Neuronal stem cell (in vitro differentiated cells): ENCODE results near the gene MRC2.

Experiments
- DNase-seq: peaks from one replicate; pipeline ENCODE4 v3.0.0-alpha.2; 2013; ENCODE audit warnings: low spot score
- H2AFZ ChIP-seq: one replicate; pipeline ENCODE4 v1.6.1; 2013; ENCODE audit warnings: mild to moderate bottlenecking, low read length, inconsistent platforms
- H2AK5ac ChIP-seq: 2 replicates; pipeline ENCODE4 v1.6.1; 2013; ENCODE audit warnings: low read depth, mild to moderate bottlenecking, inconsistent platforms, low read length, moderate library complexity, mixed read lengths
- H2BK120ac ChIP-seq: 2 replicates; pipeline ENCODE4 v1.6.1; 2013; ENCODE audit warnings: low read depth, mild to moderate bottlenecking, inconsistent platforms, low read length, moderate library complexity, mixed read lengths
- H2BK12ac ChIP-seq: one replicate; pipeline ENCODE4 v1.6.1; 2013; ENCODE audit warnings: low read length, inconsistent platforms
- H2BK15ac ChIP-seq: 2 replicates; pipeline ENCODE4 v1.6.1; 2013; ENCODE audit warnings: mild to moderate bottlenecking, low read length, inconsistent platforms, mixed read lengths
- H2BK5ac ChIP-seq: one replicate; pipeline ENCODE4 v1.6.1; 2013; ENCODE audit warnings: inconsistent platforms, mild to moderate bottlenecking, low read length, moderate library complexity
- H3K14ac ChIP-seq: one replicate; pipeline ENCODE4 v1.6.1; 2013; ENCODE audit warnings: low read length, inconsistent platforms
- H3K18ac ChIP-seq: 2 replicates; pipeline ENCODE4 v1.6.1; 2013; ENCODE audit warnings: low read length, inconsistent platforms
- H3K23ac ChIP-seq: 2 replicates; pipeline ENCODE4 v1.6.1; 2013; ENCODE audit warnings: low read depth, mild to moderate bottlenecking, mixed read lengths, low read length, inconsistent platforms; ENCODE audit not compliant: poor library complexity
- H3K27ac ChIP-seq: replicated peaks from 3 replicates; pipeline ENCODE4 v1.5.1; 2013; ENCODE audit warnings: low read length, inconsistent platforms
- H3K27me3 ChIP-seq, 3 experiments: 2 replicates each; pipeline ENCODE4 v1.6.1; 2013; ENCODE audit warnings: low read length in 3 of 3, mild to moderate bottlenecking in 2 of 3, inconsistent platforms in 1 of 3, low read depth in 1 of 3, mixed read lengths in 1 of 3, moderate library complexity in 1 of 3; ENCODE audit not compliant: control insufficient read depth in 3 of 3, insufficient read depth in 3 of 3
- H3K36me3 ChIP-seq, 2 donors: replicated peaks in 1 of 2; 2 replicates each; pipeline ENCODE4 v1.6.1; 2013; ENCODE audit warnings: low read length in 2 of 2; ENCODE audit not compliant: control insufficient read depth in 2 of 2, insufficient read depth in 2 of 2
- H3K4ac ChIP-seq: 2 replicates; pipeline ENCODE4 v1.6.1; 2013; ENCODE audit warnings: inconsistent platforms, mild to moderate bottlenecking, low read length, moderate library complexity
- H3K4me1 ChIP-seq, 2 donors: 1 replicate in 1 of 2; 2 replicates in 1 of 2; pipeline ENCODE4 v1.6.1; 2013; ENCODE audit warnings: low read length in 2 of 2, low read depth in 1 of 2; ENCODE audit not compliant: control insufficient read depth in 2 of 2, insufficient read depth in 1 of 2
- H3K4me2 ChIP-seq: one replicate; pipeline ENCODE4 v1.6.1; 2013; ENCODE audit warnings: mild to moderate bottlenecking, low read length, inconsistent platforms; ENCODE audit not compliant: insufficient read depth, poor library complexity, severe bottlenecking
- H3K4me3 ChIP-seq, 2 donors: 2 replicates each; pipeline ENCODE4 v1.5.1; 2013; ENCODE audit warnings: low read length in 2 of 2, mild to moderate bottlenecking in 2 of 2, inconsistent platforms in 1 of 2, moderate library complexity in 1 of 2
- H3K79me1 ChIP-seq: one replicate; pipeline ENCODE4 v1.6.1; 2013; ENCODE audit warnings: low read depth, mild to moderate bottlenecking, inconsistent platforms, low read length, moderate library complexity
- H3K9ac ChIP-seq: one replicate; pipeline ENCODE4 v1.6.1; 2013; ENCODE audit warnings: mild to moderate bottlenecking, low read depth, low read length, inconsistent platforms; ENCODE audit not compliant: poor library complexity
- H3K9me3 ChIP-seq, 2 donors: replicated peaks in 1 of 2; 2 replicates each; pipeline versions ENCODE3 to v1.6.1; 2013; ENCODE audit warnings: low read length in 2 of 2, mild to moderate bottlenecking in 2 of 2, inconsistent platforms in 1 of 2, low read depth in 1 of 2, mixed read lengths in 1 of 2, moderate library complexity in 1 of 2; ENCODE audit not compliant: control insufficient read depth in 2 of 2, insufficient read depth in 1 of 2
- H4K8ac ChIP-seq: one replicate; pipeline ENCODE4 v1.6.1; 2013; ENCODE audit warnings: low read depth, mild to moderate bottlenecking, inconsistent platforms, low read length, moderate library complexity
- H4K91ac ChIP-seq: one replicate; pipeline ENCODE4 v1.6.1; 2013; ENCODE audit warnings: low read length, low read depth, mild to moderate bottlenecking, inconsistent platforms; ENCODE audit not compliant: poor library complexity
- WGBS, 2 donors: extraction: QIAGEN DNeasy Blood & Tissue Kit; methylation state at CpG; one replicate each; pipeline ENCODE4 v1.1.7; 2013; ENCODE audit warnings: missing lambda C conversion rate in 2 of 2, mixed read lengths in 1 of 2; ENCODE audit not compliant: insufficient read length in 2 of 2, insufficient replicate concordance in 1 of 2; ENCODE audit errors: extremely low coverage in 2 of 2; 5-methylcytosine and 5-hydroxymethylcytosine counted together

Gene MRC2

GRCh38 chr17:62722625-62723024, 95.2 kb downstream of the MRC2 start:
- no peak overlapping the region for H2BK12ac ChIP-seq
- no peak overlapping the region for H3K4ac ChIP-seq
- no peak overlapping the region for H2BK5ac ChIP-seq
- WGBS, 2 donors = no CpG with 5 or more reads among the region's 1 CpG
- no peak overlapping the region for H3K14ac ChIP-seq
- peaks cover 0 to 9% of the 10 kb centered on the region in 2 donors for H3K9me3 ChIP-seq
- H4K8ac ChIP-seq = no peak overlapping the region
- H3K4me3 ChIP-seq = no peak overlapping the region
- no peak overlapping the region for H2BK15ac ChIP-seq
- H4K91ac ChIP-seq = no peak overlapping the region
- H3K79me1 ChIP-seq = no peaks in the 10 kb centered on the region
- H3K36me3 ChIP-seq = no peaks in the 10 kb centered on the region
- no peaks in the 10 kb centered on the region for H3K27me3 ChIP-seq
- H3K4me1 ChIP-seq = peaks cover 0 to 6% of the 10 kb centered on the region in 2 donors
- H3K4me2 ChIP-seq = no peak overlapping the region
- DNase-seq = no peak
- no peak overlapping the region for H2AFZ ChIP-seq
- no peak overlapping the region for H3K18ac ChIP-seq
- H3K9ac ChIP-seq = no peak overlapping the region
- H2AK5ac ChIP-seq = no peak overlapping the region
- H2BK120ac ChIP-seq = no peak overlapping the region
- no peak overlapping the region for H3K23ac ChIP-seq
- no peak overlapping the region for H3K27ac ChIP-seq

GRCh38 chr17:62723842-62724241, 96.4 kb downstream of the MRC2 start:
- no peak overlapping the region for H3K4ac ChIP-seq
- no peak overlapping the region for H4K91ac ChIP-seq
- H2BK15ac ChIP-seq = no peak overlapping the region
- no peak overlapping the region for H3K4me2 ChIP-seq
- H3K79me1 ChIP-seq = no peaks in the 10 kb centered on the region
- H3K14ac ChIP-seq = no peak overlapping the region
- WGBS, 2 donors = no CpG with 5 or more reads among the region's 7 CpGs
- peaks cover 0 to 7% of the 10 kb centered on the region in 2 donors for H3K4me1 ChIP-seq
- H4K8ac ChIP-seq = no peak overlapping the region
- H2BK12ac ChIP-seq = no peak overlapping the region
- H3K27ac ChIP-seq = no peak overlapping the region
- H2BK120ac ChIP-seq = no peak overlapping the region
- H2AK5ac ChIP-seq = no peak overlapping the region
- no peaks in the 10 kb centered on the region for H3K36me3 ChIP-seq
- no peaks in the 10 kb centered on the region for H3K27me3 ChIP-seq
- peak overlapping the region; percentile 40 for H2AFZ ChIP-seq
- H3K4me3 ChIP-seq = no peak overlapping the region
- H3K23ac ChIP-seq = no peak overlapping the region
- H3K9me3 ChIP-seq = peaks cover 0 to 13% of the 10 kb centered on the region in 2 donors
- no peak for DNase-seq
- H3K18ac ChIP-seq = peak overlapping the region; percentile 62
- H2BK5ac ChIP-seq = no peak overlapping the region
- H3K9ac ChIP-seq = no peak overlapping the region

GRCh38 chr17:62724398-62725146, 97.1 kb downstream of the MRC2 start:
- H4K91ac ChIP-seq = no peak overlapping the region
- no peak overlapping the region for H2BK15ac ChIP-seq
- H3K4me1 ChIP-seq = peaks cover 0 to 7% of the 10 kb centered on the region in 2 donors
- no peaks in the 10 kb centered on the region for H3K27me3 ChIP-seq
- H2BK5ac ChIP-seq = no peak overlapping the region
- no peak overlapping the region for H3K4me2 ChIP-seq
- H2AK5ac ChIP-seq = no peak overlapping the region
- no peak overlapping the region for H3K4me3 ChIP-seq
- H3K14ac ChIP-seq = no peak overlapping the region
- peaks cover 0 to 9% of the 10 kb centered on the region in 2 donors for H3K9me3 ChIP-seq
- no peaks in the 10 kb centered on the region for H3K36me3 ChIP-seq
- peak overlapping the region; percentile 7 for H3K18ac ChIP-seq
- no peak overlapping the region for H3K23ac ChIP-seq
- H2BK120ac ChIP-seq = no peak overlapping the region
- peak overlapping the region; percentile 40 for H2AFZ ChIP-seq
- WGBS, 2 donors = no CpG with 5 or more reads among the region's 16 CpGs
- H3K4ac ChIP-seq = no peak overlapping the region
- no peak overlapping the region for H4K8ac ChIP-seq
- DNase-seq = no peak
- H3K9ac ChIP-seq = no peak overlapping the region
- H3K27ac ChIP-seq = no peak overlapping the region
- no peaks in the 10 kb centered on the region for H3K79me1 ChIP-seq
- no peak overlapping the region for H2BK12ac ChIP-seq

GRCh38 chr17:62725791-62726249, 98.3 kb downstream of the MRC2 start:
- Histone ChIP-seq H3K18ac (no peak overlapping the region), H3K36me3 (no peaks in the 10 kb centered on the region), H3K4me2 (no peak overlapping the region), H3K14ac (no peak overlapping the region), H2BK15ac (peak overlapping the region; percentile 20), H3K9me3 (peaks cover 0 to 3% of the 10 kb centered on the region in 2 donors), H3K4me1 (peaks cover 0 to 7% of the 10 kb centered on the region in 2 donors), H4K91ac (no peak overlapping the region), H3K23ac (no peak overlapping the region), H2BK120ac (no peak overlapping the region), H2BK12ac (no peak overlapping the region), H3K27me3 (no peaks in the 10 kb centered on the region), H4K8ac (no peak overlapping the region), H3K79me1 (no peaks in the 10 kb centered on the region), H3K4me3 (no peak overlapping the region), H3K9ac (no peak overlapping the region), H3K27ac (no peak overlapping the region), H2AK5ac (no peak overlapping the region), H2AFZ (no peak overlapping the region), H3K4ac (no peak overlapping the region), H2BK5ac (no peak overlapping the region)
- DNase-seq = no peak
- WGBS, 2 donors = 100% methylated on average over 1 of the region's 5 CpGs; no CpG with 5 or more reads in 1 of the 2 donors
